ENCODE results near the gene LAD1. TPM values are rescaled to one million over a fixed set of nuclear protein-coding genes. Genes with fewer than 3 reads are reported as not detected.

Gene LAD1
- 0.43 TPM for total RNA-seq

GRCh38 chr1:201399018-201399351 lies at the start of gene LAD1:
LAD1 (minus strand) TSS chr1:201399324; CDS start chr1:201399306, 18 bp downstream.
- intact Hi-C loops (cut with DNase I), result no loop called here
- no peak within 1 kb of the TSS for H3K27ac ChIP-seq
- H3K4me3 ChIP-seq, result peak within 1 kb of the TSS; percentile 23 to 38
- H3K36me3 ChIP-seq, result no peaks in the 10 kb centered on the region
- H3K27me3 ChIP-seq, result peaks cover 13% of the 10 kb centered on the region
- DNase-seq (ENCODE audit: low spot score in 2 of 2), result no peak
- H3K4me1 ChIP-seq, result peaks cover 0 to 7% of the 10 kb centered on the region in 2 donors
- TF ChIP-seq CTCF (IDR thresholded peaks at IDR 0.05), result no peak
- no peaks in the 10 kb centered on the region for H3K9me3 ChIP-seq

GRCh38 chr1:201447903-201448871 lies 49.1 kb upstream of the LAD1 start:
- peaks cover 6 to 10% of the 10 kb centered on the region in 2 donors for H3K4me1 ChIP-seq
- intact Hi-C loops (cut with DNase I), result loop anchor here (1.0 kb wide), 2 partner anchors 32 to 65 kb away; no protein-coding TSS in a partner anchor
- no peaks in the 10 kb centered on the region for H3K36me3 ChIP-seq
- H3K9me3 ChIP-seq, result no peaks in the 10 kb centered on the region
- H3K4me3 ChIP-seq, result no peak overlapping the region
- peak in 1 of 2 donors; percentile 86 for DNase-seq (ENCODE audit: low spot score in 2 of 2)
- peak; percentile 78 to 89 (median 81) for TF ChIP-seq CTCF (IDR thresholded peaks at IDR 0.05)
- H3K27me3 ChIP-seq, result no peaks in the 10 kb centered on the region
- peak overlapping the region in 1 of 2 donors; percentile 28 for H3K27ac ChIP-seq

- H3K27me3 ChIP-seq, result no peaks in the 10 kb centered on the region
- no peak for DNase-seq (ENCODE audit: low spot score in 2 of 2)
- H3K4me1 ChIP-seq, result no peaks in the 10 kb centered on the region
- no peak overlapping the region for H3K27ac ChIP-seq
- TF ChIP-seq CTCF (IDR thresholded peaks at IDR 0.05), result no peak
- intact Hi-C loops (cut with DNase I), result no loop called here
- no peaks in the 10 kb centered on the region for H3K36me3 ChIP-seq
- H3K4me3 ChIP-seq, result no peak overlapping the region
- no peaks in the 10 kb centered on the region for H3K9me3 ChIP-seq
These were observed 46.2 kb upstream of the LAD1 start for GRCh38 chr1:201445310-201445709.

GRCh38 chr1:201444792-201445191 lies 45.7 kb upstream of the LAD1 start:
- intact Hi-C loops (cut with DNase I), result no loop called here
- Histone ChIP-seq H3K4me1 (no peaks in the 10 kb centered on the region), H3K36me3 (no peaks in the 10 kb centered on the region), H3K4me3 (no peak overlapping the region), H3K27ac (no peak overlapping the region), H3K9me3 (no peaks in the 10 kb centered on the region), H3K27me3 (no peaks in the 10 kb centered on the region)
- no peak for TF ChIP-seq CTCF (IDR thresholded peaks at IDR 0.05)
- no peak for DNase-seq (ENCODE audit: low spot score in 2 of 2)

GRCh38 chr1:201443747-201444146 lies 44.6 kb upstream of the LAD1 start:
- H3K36me3 ChIP-seq, result no peaks in the 10 kb centered on the region
- DNase-seq (ENCODE audit: low spot score in 2 of 2), result no peak
- H3K27me3 ChIP-seq, result no peaks in the 10 kb centered on the region
- no peak overlapping the region for H3K4me3 ChIP-seq
- TF ChIP-seq CTCF (IDR thresholded peaks at IDR 0.05), result no peak
- no peaks in the 10 kb centered on the region for H3K9me3 ChIP-seq
- intact Hi-C loops (cut with DNase I), result no loop called here
- no peaks in the 10 kb centered on the region for H3K4me1 ChIP-seq
- H3K27ac ChIP-seq, result no peak overlapping the region

All from ascending aorta (tissue), 2 donors.